NCI-H2107 treated with DMSO at 0.1 percent for 48 hours (cell line): ENCODE data around the gene GRAMD1B.

Experiments used
- DNase-seq: peaks from one replicate; lab custom pipeline; 2025; ENCODE audit not compliant: unreplicated experiment; lab: John Stamatoyannopoulos, UW

GRAMD1B gene

DNA sequence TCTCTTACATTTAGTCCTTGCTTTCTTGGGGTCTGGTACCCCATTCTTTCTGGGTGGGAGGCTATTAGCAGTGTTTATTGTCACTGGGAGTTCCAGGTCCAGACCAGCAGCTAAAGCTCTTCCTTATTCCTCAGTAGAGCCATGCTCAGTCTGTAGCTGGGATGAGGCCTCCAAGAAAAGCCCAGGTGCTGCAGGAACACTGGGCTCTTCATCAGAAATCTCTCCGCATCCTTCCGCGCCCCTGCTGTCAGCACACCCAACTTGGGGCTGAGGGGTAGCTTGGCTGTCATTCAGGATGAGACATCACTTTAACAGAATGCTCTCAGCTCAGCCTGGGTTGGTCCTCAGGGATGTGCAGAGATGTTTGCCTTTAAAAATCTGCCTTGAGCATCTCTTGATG lies 97.5 kb downstream of the GRAMD1B start:
- no peak for DNase-seq

DNA sequence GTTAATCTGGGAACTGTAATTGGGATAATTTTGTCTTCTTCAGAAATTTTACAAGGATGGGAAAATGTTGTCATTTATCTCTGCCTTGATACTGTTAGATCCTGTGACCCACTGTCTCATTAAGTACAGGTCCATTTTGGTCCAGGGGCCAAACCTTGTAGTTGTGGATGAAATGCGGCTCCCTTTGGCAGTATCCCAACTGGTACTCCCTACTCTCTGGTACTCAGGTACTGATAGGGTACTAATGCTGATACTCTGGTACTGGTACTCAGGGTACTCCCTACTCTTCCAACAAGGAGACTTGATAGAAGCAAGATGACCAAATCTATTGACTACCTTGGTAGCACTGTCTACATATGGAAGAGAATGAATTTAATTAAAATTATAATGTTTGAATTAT lies 97.9 kb downstream of the GRAMD1B start:
- DNase-seq: no peak

DNA sequence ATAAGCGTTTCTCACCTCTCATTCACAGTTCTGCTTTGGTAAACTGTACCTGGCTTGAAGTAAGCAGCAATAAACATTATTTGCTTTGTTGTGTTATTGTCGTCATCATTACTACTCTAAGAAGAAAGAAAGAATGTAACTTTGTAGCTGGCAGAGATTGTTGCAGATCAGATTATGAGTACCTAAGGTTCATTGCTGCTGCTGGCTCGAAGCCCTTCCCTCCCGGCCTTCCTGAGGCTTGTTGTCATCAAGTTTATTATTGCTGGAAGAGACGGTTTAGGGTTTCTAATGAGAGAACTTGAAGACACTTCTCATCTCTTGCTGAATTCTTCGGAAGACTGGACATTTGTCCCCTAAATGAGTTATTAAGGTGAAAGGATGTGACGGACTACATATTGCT lies 101.3 kb downstream of the GRAMD1B start:
- DNase-seq: no peak

DNA sequence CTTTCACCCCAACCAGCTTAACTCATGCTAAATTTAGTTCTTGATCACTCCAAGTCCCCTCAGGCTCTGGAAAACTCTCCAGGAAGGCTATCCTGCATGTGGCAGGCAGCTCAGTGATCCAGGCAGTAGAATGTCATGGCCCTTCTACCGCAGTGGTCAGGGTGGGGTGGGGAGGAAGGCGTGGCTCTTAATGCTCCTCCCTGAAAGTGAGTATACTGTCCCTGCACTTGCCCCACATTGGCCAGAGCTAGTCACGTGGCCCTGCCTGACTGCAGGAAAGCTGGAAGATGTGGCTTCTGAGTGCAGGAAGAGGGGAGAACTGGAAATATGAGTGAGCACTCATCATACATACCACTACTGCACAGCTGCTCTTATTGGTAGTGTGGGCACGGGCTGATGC lies 102.1 kb downstream of the GRAMD1B start:
- DNase-seq: no peak

DNA sequence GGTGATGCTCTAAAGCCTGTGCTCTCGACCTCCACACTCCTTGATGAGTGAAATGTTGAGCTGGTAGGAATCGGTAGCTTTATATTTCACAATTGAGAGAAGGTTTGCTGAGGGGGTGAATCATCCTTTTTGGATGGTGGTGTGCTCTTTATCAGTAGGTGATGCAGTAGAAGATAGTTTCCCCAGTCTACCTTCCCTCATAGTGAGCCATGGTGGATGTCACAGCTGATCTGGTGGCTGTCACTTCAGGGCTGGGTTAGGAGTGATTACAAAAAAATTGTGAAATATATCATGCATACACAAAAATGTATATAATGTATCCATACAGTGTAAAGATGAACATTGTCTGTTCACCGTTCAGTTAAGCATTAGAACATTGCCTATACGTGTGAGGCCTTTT lies 105.3 kb downstream of the GRAMD1B start:
- DNase-seq: no peak

DNA sequence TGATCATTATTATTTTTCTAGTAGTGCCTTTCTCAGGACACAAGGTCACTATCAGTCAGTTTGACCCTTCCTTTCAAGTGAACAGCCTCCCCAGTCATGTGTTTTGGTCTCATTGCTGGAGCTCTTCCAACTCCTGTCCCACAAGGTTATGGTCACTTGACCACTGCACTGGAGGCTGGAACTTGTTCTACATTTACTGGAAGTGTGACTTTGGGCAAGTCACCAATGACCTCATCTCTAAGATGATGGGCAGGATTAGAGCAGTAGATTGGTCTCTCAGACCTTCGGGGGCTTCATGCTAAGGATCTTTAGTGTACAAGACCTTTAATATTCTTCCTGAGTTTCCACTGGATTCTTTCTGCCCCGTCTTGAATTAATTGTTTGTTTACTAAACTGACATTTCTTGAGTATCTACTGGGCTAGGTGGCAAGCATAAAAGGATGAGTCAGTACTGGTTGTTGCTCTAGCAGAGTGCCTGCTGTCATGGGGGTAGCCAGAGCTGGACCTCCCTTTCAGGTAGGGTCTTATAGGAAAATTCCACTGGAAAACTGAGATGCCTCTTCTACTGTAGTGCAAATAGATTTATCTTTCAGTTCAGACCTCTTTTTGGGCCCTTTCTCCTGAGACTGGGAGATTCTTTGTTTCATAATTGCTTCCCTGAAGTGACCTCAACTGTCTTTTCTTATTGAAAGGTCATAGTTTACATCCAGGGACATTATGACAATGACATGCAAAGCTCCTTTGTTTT lies 106.8 kb downstream of the GRAMD1B start:
- DNase-seq: no peak

DNA sequence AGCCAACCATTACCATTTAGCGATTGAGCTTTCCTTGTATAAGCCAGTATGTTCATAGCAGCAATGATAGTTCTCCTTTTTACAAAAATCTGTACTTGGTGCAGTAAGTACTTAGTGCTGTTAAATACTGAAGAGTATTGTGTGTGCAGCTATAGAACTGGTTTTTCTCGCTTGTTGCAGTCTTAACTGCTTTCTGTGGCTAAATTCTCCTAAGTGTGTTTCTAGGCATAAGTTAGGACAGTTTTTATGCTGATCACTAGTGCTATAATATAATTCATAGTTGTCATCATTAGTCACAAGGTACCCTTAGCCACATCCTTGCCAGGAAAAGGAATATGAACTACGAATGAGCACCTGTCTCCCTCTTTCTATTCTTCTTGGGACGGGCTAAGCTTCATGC lies 107.7 kb downstream of the GRAMD1B start:
- no peak for DNase-seq

DNA sequence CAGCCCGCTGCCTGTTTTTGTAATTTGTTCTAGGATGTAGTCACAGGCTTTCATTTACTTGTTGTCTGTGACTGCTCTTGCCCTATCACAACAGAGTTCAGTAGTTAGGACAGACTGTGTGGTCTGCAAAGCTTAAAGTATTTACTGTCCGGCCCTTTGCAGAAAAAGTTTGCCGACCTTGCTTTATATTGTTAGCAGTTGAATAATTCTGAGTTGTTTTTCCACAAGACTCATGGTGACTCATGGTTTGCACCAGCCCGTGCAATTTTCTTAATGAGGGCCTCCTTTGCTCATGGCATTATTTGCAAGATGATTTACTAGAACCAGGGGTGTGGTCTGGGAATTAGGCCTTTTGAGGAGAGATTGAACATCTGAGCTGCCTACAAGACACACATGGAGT lies 113.7 kb downstream of the GRAMD1B start:
- no peak for DNase-seq

DNA sequence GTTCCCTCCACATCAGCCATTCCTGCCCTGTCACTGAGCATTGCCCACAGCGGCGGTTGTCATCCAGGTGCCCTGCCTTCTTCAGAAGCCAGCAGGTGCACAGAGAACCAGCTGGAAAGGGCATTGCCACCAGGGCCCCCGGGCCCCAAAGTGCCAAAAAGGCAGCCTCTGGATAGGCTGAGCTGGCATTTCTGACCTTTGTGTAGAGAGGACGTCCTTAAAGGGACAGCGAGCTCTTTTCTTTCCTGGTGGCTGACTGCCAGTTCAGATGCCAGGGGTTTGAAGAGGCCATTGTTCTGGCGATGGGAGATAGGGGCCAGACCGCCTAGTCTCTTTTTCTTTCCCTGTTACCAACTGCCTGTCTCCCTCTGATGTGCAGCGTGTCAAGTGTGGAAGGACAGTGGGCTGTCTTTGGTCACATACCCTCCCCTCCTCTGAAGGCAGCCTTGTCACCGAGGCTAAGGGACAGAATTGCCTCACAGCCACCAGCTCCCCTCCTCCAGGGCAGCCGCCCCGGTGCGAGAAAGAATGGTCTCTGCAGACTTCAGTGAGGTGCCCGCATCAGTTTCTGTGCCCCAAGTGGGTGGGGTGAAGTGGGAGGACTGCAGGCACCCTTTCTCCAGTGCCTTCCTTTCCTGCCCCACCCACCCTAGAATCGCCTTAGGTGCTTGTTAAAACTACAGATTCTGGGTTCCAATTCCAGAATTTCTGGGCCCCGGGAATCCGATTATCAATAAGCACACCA lies 114.7 kb downstream of the GRAMD1B start:
- DNase-seq: no peak

DNA sequence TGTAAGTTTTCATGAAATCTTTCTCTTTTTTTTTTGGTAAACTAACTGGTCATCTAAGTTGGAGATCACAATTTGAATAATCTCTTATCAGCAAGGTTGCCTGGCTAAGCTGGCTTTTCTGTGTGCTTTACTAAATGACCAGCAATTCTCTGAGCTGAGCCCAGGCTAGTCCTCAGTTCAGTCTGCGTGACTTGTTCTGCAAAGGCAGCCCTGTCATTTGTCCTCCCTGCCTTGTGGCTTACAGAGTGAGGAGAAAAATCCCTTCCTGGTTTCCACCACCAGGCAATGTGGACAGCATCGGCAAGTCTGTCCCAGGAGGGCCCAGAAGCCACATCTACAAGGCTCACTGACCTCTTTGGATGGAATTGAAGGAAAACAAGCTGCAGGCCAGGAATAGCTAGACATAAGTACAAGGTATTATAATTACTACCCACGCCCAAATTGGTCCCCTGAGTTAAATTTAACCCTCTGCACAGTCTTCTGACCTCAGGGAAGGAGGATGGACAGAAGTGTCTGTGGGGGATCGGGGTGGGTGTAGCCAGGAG lies 115.7 kb downstream of the GRAMD1B start:
- DNase-seq: no peak

DNA sequence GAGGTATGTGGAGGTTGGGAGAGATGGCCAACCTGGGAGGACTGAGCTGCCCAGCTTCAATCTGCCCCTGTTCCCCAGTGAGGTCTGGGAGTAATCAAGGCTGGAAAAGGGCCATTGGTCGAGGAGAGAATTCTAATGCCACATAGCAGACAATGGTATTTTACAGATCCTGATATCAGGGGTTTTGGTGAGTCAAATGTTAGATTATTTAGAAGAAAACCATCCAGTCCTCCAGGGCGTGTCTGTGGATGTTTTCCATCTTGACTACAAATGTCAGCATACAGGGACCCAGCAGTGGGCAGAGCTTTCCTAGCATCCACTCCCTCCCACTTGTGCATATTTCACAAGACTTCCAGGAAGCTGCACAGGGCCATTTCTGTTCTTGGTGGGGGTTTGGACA lies 116.4 kb downstream of the GRAMD1B start:
- DNase-seq: no peak

DNA sequence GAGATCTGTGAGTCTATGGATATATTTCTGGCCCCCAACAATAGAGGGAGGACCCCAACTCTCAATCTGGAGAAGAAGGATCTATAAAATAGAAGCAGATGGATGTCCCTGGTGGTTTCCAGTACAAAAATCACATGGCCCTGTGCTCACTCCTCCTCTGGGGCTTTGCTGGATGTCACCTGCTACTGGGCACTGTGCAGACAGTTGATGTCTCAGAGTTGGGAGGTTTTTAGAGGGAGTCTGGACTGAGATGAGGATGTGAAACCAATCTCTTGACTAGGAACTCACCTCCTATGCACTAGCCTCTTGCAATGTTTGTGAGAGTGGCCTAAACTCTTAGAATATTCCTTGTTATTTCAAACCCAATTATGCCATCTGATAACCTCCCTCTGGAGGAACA lies 117.1 kb downstream of the GRAMD1B start:
- no peak for DNase-seq

DNA sequence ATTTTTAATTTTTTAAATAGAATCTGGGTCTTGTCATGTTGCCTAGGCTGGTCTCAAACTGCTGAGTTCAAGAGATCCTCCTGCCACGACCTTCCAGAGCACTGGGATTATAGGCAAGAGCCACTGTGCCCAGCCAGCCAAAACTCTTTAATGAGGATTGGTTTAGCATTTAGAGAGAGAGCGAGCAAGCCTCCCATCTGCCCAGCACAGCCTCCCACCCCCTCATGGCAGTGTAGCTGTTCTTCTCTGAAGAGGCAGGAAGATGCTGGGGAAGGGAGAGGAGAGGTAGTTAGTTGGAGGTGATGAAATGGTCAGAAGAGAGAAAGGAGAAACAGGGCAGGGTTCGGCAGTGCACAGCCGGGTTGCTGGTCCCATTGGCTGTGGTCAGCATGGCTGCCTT lies 118.7 kb downstream of the GRAMD1B start:
- DNase-seq: no peak

DNA sequence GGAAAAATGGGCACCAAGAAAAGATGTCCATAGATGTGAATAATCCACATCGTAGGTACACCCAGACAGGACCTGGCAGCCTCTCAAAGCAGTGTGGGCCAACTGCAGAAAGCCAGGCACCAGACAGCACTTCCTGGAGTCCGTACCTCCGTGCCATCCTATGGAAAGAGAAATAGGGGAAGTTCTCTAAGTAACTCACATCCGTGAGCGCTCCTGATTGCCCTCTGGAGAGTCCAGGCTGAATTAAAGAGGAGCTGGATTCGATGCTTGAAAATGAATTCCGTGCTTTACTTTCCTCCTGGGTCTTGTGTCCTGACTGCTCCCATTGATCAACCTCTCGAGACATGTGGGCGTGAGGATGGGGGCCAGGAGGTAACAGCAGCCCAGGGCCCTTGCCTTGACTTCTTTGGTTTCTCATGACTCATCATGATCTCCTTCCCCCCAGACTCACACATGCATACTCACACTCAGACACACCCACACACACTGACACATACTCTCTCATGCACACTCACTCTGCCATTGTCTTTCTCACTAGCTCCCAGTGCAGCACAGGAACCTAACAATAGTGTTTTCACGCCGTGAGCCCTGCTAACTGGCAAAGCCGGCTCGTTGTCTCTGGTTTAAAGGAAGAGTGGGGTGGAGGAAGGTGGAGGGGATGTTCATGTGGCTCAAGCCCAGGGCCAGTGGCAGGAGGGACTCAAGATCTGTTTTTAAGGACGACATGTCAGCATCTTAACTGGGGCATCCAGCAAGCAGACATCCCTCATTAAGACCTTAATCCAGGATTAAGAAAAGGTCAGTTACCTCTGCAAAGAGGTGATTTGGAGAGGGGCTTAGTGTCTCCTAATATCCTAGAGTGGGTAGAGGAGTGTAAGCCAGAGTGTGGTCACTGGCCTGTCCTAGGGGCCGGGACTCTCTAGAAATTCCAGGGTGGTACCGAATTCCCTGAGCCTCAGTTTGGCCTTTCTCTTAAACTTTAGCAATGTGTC lies 120.2 kb downstream of the GRAMD1B start:
- DNase-seq: no peak

DNA sequence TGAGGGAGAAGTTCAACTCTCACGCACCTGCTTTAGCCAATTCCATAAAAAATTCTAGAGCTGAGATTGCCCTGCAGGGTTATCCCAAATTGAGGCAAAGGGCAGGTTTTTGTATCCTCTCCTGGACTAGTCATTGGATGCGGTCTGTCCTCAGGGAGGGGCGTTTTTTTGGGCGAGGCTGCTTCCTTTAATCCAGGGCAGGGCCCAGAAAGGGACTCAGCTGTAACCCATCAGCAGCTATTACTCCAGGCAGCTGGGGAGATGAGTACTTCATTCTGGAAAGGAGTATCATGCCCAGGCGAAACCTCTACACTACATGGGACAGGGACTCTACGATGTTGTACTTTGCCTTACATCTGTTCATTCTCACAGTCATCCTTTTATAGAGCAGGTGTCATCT lies 121.0 kb downstream of the GRAMD1B start:
- DNase-seq: no peak

DNA sequence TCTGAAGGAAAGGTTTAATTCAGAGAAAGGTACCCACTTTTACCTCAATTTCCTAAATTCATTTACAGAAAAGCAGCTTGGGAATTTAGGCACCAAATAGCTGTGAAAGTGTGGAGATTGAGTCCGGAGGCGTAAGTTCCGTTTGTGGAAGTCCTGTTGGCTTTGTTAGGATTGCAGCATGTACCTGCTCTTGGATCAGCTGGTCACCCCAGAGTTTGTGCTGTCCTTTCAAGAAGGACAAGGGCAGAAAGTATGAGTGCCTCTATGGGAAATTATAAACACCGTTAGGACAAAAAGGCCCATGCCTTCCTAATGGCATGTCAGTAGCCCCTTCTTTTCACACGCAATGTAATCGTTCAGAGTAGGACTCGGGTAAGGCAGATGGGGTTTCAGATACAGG lies 126.6 kb downstream of the GRAMD1B start:
- no peak for DNase-seq

DNA sequence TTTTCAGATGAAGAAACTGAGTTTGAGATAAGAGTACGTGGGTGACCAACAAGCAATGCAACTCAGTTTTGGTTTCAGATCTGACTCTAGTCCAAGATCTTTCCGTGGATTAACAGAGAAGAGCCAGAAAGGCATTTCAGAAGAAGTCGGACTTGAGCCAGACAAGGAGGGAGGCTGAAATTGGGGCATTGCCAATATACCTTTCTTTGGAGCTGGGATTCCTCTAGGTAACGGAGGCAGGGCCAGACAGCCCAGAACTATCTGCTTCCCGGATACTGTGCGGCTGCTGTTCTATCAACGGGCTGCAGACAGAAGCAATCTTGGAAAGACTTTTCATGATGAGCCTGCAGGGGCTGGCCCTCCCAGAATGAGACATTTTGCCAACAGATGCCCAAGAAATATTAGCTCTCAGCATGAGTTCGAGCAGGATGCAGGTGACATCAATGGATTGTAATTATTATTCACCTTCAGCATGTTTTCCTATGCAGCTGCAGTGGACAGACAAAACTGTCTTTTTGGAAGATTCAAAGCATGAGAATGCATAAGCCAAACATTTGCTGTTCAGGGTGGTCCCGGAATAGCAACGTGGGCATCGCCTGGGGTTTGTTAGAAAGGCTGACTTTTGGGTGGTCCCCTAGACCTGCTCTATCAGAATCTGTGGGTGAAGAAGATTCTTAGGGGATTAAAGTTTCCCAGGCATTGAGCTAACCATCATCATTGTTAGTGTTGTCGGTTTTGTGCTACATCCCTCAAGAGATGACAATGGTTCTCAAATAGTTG lies 128.7 kb downstream of the GRAMD1B start:
- DNase-seq: no peak

DNA sequence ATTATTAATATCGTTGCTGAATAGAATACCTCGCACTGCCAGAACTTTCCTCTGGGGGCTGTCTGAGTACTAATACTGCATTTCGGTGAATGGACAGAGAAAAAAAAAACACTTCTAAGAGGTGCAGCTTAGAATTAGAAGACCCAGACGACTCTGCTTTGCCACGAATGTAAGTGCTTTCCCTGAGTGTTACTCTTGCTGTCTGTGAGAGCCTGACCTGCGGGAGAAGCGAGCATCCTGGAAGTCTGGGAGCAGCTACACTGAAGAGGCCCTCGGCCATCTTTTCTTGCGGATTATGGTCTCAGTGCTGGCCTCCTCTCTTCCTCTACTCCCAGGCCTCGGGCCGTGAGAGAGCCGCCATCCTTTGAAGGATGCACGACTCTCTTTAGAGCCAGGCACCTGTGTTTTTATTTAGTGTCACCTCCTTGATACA lies 129.5 kb downstream of the GRAMD1B start:
- DNase-seq: no peak

DNA sequence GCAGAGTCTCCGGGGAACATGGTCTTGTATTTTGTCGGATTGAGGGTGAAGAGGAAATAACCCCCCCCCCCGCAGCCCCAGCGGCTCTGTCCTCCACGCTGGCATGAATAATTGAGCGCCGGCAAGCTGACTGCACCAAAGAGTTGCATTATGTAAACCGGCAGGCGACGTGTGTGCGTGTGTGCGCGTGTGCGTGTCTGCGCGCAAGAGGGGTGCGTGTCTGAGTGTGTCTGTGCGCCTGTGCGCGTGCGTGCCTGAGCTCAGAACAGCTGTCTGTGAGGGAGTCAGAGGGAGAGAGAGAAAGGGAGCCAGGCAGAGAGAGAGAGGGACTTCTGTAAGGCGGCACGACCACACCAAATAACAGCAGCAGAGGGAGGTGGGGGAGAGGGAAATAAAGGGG lies 129.9 kb downstream of the GRAMD1B start:
- peak; percentile 35 for DNase-seq

DNA sequence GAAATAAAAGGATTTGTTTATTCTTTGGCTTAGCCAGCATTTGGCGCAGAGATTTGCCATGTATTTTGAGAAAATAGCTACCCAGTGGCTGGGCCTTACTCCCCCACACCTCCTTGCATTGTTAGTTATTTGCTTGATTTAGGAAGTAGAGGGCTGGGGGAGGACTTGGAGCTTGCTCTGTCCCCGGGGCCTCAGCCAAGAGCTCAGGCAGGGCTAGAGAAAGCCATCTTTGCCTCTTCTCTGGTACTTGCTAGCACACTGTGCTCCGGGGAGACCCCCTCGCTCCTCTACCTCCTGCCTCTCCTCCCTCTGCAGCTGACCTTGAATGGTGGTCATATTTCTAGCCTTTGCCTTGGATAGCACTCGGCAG lies 131.3 kb downstream of the GRAMD1B start:
- no peak for DNase-seq

DNA sequence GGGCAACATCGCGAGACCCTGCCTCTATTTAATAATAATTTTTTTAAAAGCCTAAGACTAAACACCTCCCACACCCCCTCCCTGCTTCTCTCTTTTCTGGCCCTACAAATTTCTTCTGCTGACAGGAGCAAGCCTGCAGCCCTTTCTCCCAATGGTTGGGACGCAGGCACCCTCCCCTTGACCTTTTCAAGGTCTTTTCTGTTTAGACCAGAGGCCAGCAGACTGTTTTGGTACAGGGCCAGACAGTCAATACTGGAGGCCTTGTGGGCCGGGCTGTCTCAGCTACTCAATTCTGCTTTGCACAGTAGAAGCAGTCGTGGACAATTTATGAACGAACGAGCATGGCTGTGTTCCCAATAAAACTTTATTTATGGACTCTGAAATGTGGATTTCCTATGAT lies 132.1 kb downstream of the GRAMD1B start:
- no peak for DNase-seq
